Lower leg skin (tissue), 3 donors: ENCODE data around the gene TNP1.

ENCODE experiments used
- CTCF ChIP-seq, 3 donors: fragments of 450-650 bp; IDR thresholded peaks; one replicate each; pipeline ENCODE4 v1.5.1; 2016; ENCODE audit warnings: antibody characterized with exemption in 3 of 3, mild to moderate bottlenecking in 3 of 3, moderate library complexity in 2 of 3
- POLR2A ChIP-seq, 2 donors: fragments of 450-650 bp; IDR thresholded peaks; one replicate each; pipeline ENCODE4 v1.6.1; 2016 to 2017; ENCODE audit warnings: antibody characterized with exemption in 2 of 2, mild to moderate bottlenecking in 1 of 2, moderate library complexity in 1 of 2

GRCh38 chr2:216905649-216906329 is 45.9 kb upstream of the TNP1 start:
- TF ChIP-seq CTCF (IDR thresholded peaks at IDR 0.05): no peak
- TF ChIP-seq POLR2A (IDR thresholded peaks at IDR 0.05): no peak
